GM12801 (cell line): ENCODE measurements around the gene LRRN3.

Source experiments
- TF ChIP-seq, protein P1 (sequence below): IDR thresholded peaks from one replicate; pipeline ENCODE4 v1.5.1; 2011; ENCODE audit warnings: control low read depth; ENCODE audit not compliant: insufficient read length; ENCODE audit errors: extremely low read depth

LRRN3 gene

DNA sequence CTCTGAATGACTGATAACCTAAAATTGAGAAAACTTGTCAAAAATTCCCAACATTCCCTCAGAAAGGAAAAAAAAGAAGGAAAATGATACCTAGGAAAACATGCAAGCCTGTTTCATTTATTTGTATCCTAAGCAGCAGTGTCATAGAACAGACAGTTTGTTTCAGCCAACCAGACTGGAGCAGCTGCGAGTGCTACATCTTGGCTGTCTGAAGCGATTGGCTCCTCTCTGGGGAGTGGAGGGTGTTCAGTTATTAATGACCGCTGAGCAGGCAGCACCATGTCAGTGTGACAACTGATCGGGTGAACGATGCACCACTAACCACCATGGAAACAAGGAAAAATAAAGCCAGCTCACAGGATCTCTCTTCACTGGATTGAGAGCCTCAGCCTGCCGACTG lies at the start of gene LRRN3:
Gene LRRN3 (plus strand): TSS at position 282 of the 400 bp plus-strand sequence. CDS start 31,646 bp downstream, outside the sequence.
- TF ChIP-seq, protein P1, sequence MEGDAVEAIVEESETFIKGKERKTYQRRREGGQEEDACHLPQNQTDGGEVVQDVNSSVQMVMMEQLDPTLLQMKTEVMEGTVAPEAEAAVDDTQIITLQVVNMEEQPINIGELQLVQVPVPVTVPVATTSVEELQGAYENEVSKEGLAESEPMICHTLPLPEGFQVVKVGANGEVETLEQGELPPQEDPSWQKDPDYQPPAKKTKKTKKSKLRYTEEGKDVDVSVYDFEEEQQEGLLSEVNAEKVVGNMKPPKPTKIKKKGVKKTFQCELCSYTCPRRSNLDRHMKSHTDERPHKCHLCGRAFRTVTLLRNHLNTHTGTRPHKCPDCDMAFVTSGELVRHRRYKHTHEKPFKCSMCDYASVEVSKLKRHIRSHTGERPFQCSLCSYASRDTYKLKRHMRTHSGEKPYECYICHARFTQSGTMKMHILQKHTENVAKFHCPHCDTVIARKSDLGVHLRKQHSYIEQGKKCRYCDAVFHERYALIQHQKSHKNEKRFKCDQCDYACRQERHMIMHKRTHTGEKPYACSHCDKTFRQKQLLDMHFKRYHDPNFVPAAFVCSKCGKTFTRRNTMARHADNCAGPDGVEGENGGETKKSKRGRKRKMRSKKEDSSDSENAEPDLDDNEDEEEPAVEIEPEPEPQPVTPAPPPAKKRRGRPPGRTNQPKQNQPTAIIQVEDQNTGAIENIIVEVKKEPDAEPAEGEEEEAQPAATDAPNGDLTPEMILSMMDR: no peak

DNA sequence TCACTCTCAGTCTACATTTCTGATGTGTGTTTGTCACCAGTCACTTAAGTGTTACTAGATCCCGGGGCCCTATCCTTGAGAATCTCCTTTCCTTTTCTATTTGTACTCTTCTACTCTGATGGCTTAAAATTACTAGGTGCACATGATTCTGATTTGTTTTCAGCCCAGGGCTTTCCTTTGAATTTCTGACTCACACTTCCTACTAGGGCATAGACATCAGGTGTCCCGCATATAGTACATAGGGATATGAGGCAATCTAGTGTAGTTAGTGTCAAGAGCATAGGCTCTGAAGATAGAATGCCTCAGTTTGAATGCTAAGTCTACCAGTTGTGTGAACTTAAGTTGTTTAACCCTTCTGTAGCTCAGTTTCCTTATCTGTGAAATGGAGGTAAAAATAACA lies 49.4 kb upstream of the LRRN3 start:
- TF ChIP-seq, protein P1: no peak

DNA sequence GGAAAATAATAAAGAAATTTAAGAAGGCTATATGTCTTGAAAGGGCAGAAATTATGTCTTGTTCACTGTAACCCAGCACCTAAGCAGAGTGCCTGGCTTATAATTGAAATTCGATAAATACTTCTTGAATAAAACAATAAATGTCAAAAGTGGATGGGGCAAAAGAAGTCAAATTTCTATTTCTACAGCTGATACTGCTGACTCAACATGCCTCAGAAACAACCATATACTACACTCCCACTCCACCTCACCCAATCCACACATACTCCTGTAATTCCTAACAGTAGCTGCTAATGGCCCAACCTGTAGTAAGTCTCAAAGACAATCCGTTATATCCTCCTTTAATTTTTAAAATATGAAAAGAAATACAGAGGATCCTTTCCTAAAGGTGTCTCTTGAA lies 48.1 kb upstream of the LRRN3 start:
- TF ChIP-seq, protein P1: no peak

DNA sequence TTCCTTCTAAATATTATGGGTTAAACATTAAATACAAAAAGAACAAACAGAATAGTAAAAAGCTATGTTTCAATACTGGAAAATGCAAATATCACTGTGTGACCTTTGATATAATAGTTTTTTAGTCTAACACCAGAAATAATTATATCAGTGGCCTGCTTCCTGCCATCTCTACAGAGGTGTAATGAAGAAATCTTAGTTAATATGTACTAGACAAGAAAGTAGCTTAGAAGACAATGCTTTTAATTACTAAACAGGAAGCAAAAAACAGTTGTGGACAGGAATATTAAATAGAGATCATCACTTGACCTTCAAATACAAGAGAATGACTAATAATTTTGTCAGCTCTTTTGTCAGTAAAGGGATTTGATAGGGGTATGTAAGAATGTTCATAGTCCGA lies 47.4 kb upstream of the LRRN3 start:
- TF ChIP-seq, protein P1: no peak

DNA sequence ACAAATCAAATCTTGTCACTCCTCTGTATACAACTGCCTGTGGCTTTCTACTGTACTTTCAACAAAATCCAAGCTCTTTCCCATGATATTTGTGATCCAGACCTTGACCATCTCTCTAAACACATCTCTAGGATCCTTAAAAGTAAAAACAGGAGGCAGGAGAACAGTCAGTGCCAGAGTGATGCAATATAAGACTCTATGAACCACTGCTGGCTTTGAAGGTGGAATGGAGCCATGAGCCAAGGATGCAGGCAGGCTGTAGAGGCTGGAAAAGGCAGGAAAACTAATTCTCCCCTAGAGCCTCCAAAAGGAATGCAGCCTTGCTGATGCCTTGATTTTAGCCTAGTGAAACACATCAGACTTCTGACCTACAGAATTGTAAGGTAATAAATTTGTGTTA lies 45.5 kb upstream of the LRRN3 start:
- TF ChIP-seq, protein P1: no peak

DNA sequence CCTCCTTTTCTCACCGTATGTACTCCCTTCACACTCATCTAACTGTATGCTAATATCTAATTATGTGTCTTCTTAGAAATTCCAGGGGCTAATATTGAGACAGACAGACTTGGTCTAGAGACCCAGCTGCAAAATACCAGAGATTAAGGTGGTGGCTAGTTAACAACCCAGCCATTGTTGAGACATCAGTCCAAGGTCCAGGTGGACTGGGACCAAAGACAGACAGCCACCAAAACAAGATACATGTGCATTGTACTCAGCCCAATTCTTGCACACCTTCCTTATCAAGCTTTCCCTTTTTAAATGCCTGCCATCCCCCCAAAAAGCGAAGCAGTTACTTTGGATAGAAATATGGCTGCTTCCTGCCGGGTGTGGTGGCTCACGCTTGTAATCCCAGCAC lies 43.3 kb upstream of the LRRN3 start:
- TF ChIP-seq, protein P1: no peak

DNA sequence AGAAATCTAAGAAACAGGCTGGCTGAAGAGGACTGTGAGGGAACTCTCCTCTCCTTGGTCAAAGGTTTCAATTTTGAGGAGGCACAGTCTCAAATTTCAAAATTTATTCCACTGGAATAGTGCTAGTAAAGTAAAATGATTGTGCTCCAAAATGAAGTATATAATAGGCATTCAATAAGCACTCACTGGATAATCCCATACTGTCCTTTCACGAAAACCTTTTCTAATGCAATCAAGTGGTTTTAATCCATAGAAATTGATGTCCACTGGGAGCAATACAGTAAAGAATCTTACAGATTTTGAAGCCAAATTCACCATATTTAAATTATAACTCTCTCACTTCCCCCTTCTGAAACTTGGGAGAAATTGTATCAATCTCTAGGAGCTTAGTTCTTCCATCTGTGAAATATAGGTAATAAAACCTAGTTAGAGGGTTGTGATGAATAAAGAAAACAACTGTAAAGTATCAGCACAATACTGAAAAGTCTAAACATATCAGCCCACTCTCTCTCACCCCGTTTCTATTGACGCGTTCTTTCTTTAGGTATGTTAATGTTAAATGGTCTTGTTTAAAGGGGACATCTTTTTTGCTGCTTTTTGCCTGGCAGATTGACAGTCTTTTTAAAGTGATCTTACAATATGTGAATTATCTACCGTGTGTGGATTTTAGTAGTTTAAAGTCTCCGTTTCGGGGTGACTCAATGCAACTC lies 40.8 kb upstream of the LRRN3 start:
- TF ChIP-seq, protein P1: no peak
